ENCODE data around the gene BBS7.

The BBS7 gene

GRCh38 chr4:121861426-121861825 lies 8.8 kb downstream of the BBS7 start:
- TF ChIP-seq GATA2 (IDR thresholded peaks at IDR 0.05; ENCODE audit: low read depth, low read length) (no peak), GATA3 (IDR thresholded peaks at IDR 0.05; ENCODE audit: low read depth, low read length) (no peak)

DNA sequence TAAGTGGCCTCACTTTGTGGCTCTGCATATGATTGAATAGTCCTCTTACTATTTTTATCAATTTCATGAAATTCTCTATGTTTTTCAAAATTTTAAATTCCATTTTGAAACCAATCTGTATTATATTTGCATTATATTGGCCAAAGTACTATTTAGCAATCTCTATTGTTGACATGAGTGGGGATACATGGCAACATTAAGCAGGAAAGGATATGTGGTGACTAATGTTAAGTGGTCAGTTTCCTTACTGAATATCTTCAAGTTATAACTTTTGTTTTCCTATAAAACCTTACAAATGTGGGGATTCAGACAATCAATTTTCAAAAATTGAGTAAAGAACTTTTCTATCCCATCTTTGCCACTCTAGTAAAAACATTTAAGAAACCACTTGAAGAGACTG lies 10.2 kb downstream of the BBS7 start:
- TF ChIP-seq GATA3 (IDR thresholded peaks at IDR 0.05; ENCODE audit: low read depth, low read length) (no peak), GATA2 (IDR thresholded peaks at IDR 0.05; ENCODE audit: low read depth, low read length) (no peak)

GRCh38 chr4:121851354-121851753 lies 18.9 kb downstream of the BBS7 start:
- no peak for TF ChIP-seq GATA3 (IDR thresholded peaks at IDR 0.05; ENCODE audit: low read depth, low read length)
- no peak for TF ChIP-seq GATA2 (IDR thresholded peaks at IDR 0.05; ENCODE audit: low read depth, low read length)

DNA sequence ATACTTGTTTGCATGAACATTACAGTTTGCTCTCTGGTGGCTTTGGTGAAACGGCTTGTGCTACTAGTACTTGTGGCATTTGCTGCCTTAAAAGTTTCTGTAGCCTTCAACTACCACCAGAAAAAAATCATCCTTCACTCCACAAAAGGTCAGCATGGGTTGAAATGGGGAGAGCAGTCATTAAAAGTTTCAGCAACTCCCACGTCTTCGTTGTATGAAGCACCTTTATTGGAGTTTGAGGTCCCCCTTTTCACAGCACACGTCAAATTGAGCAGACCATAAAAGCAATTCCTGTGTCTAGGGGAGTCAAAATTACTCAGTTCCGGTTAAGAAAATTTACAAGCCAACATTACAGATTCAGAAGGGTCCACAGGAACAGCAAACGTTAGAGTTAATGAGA lies 23.6 kb downstream of the BBS7 start:
- TF ChIP-seq GATA2 (IDR thresholded peaks at IDR 0.05; ENCODE audit: low read depth, low read length) (no peak), GATA3 (IDR thresholded peaks at IDR 0.05; ENCODE audit: low read depth, low read length) (no peak)

- TF ChIP-seq GATA2 (IDR thresholded peaks at IDR 0.05; ENCODE audit: low read depth, low read length) (no peak), GATA3 (IDR thresholded peaks at IDR 0.05; ENCODE audit: low read depth, low read length) (no peak)
Measured at GRCh38 chr4:121842862-121843261, 27.4 kb downstream of the BBS7 start.

GRCh38 chr4:121838136-121838535 lies 32.1 kb downstream of the BBS7 start:
- TF ChIP-seq GATA2 (IDR thresholded peaks at IDR 0.05; ENCODE audit: low read depth, low read length) (no peak), GATA3 (IDR thresholded peaks at IDR 0.05; ENCODE audit: low read depth, low read length) (no peak)

GRCh38 chr4:121829511-121829910 lies 40.8 kb downstream of the BBS7 start:
- TF ChIP-seq GATA2 (IDR thresholded peaks at IDR 0.05; ENCODE audit: low read depth, low read length): no peak
- no peak for TF ChIP-seq GATA3 (IDR thresholded peaks at IDR 0.05; ENCODE audit: low read depth, low read length)

GRCh38 chr4:121827853-121828252 lies 42.4 kb downstream of the BBS7 start:
- TF ChIP-seq GATA2 (IDR thresholded peaks at IDR 0.05; ENCODE audit: low read depth, low read length) (no peak), GATA3 (IDR thresholded peaks at IDR 0.05; ENCODE audit: low read depth, low read length) (no peak)

DNA sequence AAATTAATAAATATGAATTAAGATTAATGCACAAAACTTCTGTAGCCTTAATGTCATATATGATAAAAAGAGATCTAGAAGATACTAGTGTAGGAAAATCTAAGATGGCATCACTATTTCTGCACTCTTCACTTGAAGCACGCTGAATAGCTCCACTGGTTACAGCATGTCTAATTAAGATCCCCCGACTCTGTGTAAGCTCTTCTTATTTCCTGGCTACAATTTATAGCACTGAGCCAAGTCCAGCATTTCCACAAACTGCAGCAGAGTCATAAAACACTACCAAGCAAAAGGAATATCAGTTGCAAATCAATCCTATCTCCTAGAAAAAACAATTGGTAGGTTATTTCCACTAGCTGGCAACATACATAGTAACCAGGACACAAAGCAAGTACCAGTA lies 45.3 kb downstream of the BBS7 start:
- TF ChIP-seq GATA2 (IDR thresholded peaks at IDR 0.05; ENCODE audit: low read depth, low read length) (no peak), GATA3 (IDR thresholded peaks at IDR 0.05; ENCODE audit: low read depth, low read length) (no peak)

GRCh38 chr4:121824171-121824527 lies 46.1 kb downstream of the BBS7 start:
- TF ChIP-seq GATA2 (IDR thresholded peaks at IDR 0.05; ENCODE audit: low read depth, low read length): no peak
- no peak for TF ChIP-seq GATA3 (IDR thresholded peaks at IDR 0.05; ENCODE audit: low read depth, low read length)

GRCh38 chr4:121823505-121824170 lies 46.6 kb downstream of the BBS7 start, which contains the start of gene CCNA2:
Gene CCNA2 (minus strand): TSS chr4:121823883. CDS start chr4:121823628, 255 bp downstream.
- TF ChIP-seq GATA2 (IDR thresholded peaks at IDR 0.05; ENCODE audit: low read depth, low read length) (no peak), GATA3 (IDR thresholded peaks at IDR 0.05; ENCODE audit: low read depth, low read length) (no peak)

DNA sequence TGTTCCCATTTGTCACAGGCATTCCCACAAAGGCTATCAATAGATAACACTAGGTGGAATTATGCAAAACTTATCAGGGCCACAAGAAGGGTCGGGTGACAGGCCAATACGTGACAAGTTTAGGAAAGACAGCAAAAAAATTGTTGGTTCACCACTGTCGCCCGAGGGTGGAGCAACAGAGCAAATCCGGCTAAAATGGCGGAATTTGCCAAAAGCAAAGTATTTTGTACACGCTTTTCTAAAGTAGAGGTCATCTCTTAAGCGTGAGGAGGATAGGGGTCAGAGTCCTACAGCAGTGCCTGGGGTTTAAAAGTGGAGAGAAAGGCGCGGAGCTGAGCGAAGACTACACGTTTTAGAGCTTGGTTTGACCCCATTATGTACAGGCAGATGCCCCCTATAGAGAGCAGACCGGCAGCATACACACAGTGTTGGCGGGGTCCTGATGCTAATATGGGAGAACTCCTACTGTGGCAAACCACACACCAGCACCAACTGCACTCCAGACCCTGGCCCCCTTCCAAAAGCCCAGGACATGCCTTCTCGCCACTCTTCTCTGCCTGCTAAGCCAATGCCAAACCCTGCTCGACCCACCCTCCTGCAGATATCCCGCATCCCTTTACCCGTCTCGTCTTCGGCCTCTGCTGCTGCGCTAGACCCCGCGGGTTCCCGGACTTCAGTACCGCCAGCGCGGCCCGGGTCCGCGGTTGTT lies 47.3 kb downstream of the BBS7 start:
- TF ChIP-seq GATA2 (IDR thresholded peaks at IDR 0.05; ENCODE audit: low read depth, low read length): no peak
- TF ChIP-seq GATA3 (IDR thresholded peaks at IDR 0.05; ENCODE audit: low read depth, low read length): no peak

GRCh38 chr4:121822047-121822446 lies 48.2 kb downstream of the BBS7 start:
- TF ChIP-seq GATA2 (IDR thresholded peaks at IDR 0.05; ENCODE audit: low read depth, low read length): no peak
- TF ChIP-seq GATA3 (IDR thresholded peaks at IDR 0.05; ENCODE audit: low read depth, low read length): no peak

DNA sequence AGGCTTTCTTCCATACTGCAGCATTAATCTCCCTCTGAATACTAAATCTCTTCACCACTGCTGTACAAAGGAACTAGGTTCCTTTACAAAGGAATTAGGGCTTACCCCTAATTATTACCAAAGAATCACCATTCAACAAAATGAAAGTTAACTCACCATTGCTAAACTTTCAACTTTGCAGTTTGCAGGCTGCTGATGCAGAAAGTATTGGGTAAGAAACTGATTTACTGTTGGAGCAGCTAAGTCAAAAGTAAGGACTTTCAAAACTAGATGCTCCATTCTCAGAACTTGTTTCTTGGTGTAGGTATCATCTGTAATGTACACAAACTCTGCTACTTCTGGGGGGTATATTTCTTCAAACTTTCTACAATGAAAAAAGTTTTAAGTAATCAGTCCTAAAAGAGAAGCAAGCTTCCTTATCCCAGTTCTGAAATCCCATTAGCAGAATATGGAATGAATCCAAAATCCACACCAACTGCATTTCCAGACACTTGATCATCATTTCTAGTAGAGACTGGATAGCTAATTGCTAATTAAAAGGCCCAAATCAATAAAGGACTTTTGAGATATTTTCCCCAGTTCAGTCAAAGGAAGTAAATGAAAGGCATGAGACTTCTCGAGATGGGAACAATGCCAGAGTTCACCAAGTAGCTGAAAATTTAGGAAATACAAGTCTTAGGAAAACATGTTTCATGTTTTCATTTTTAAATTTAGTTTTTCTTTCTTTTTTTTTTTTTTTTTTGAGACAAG lies 50.9 kb downstream of the BBS7 start:
- TF ChIP-seq GATA2 (IDR thresholded peaks at IDR 0.05; ENCODE audit: low read depth, low read length): no peak

- TF ChIP-seq GATA3 (IDR thresholded peaks at IDR 0.05; ENCODE audit: low read depth, low read length): no peak
- TF ChIP-seq GATA2 (IDR thresholded peaks at IDR 0.05; ENCODE audit: low read depth, low read length): no peak
Measured at GRCh38 chr4:121818215-121818614, 52.1 kb downstream of the BBS7 start.

All from SH-SY5Y (cell line).